ENCODE measurements around the gene STAM.

Gene STAM

DNA sequence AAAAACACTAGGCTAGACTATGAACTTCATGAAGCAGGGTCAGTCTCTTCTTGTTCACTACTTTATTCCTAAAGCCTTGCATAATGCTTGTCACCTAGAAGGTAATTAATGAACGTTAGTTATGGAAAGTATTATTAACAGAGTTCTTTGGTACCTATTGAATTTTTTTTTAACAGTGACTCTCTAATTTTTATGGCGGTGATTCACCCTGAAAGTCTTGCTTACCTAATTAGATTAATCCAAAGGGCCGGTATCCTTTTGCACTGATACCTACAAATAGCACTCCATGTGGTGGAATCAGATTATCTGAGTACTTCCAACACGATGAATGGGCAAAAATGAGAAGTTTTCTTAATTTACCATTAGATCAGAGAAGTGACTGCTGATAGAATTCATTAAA, 31.7 kb downstream of the STAM start:
- TF ChIP-seq PRDM10 (tag by site-specific recombination; IDR thresholded peaks at IDR 0.05): peak; percentile 53; the same call in 1 of the 2 replicates
- TF ChIP-seq ZBTB48 (tag by site-specific recombination; IDR thresholded peaks at IDR 0.05): no peak
- ChIA-PET POLR2A (no interaction called here), CTCF (interaction anchor here (1.5 kb wide), 1 partner anchor 61 kb away, joined by 3 read pairs; no protein-coding TSS in a partner anchor)
- Histone ChIP-seq H3K4me3 (ENCODE audit: low read depth, low read length) (no peak overlapping the region), H3K36me3 (ENCODE audit: control insufficient read depth in 2 of 2, insufficient read depth in 1 of 2, low read length in 2 of 2) (peaks cover 0 to 1% of the 10 kb centered on the region in 2 experiments; a peak in 1 of 3 replicates), H3K27ac (ENCODE audit: extremely low read depth, low read depth, low read length) (no peak overlapping the region), H3K9me3 (ENCODE audit: control insufficient read depth, insufficient read depth, low read depth, low read length) (no peaks in the 10 kb centered on the region), H3K4me1 (ENCODE audit: control insufficient read depth, insufficient read depth, low read length) (peaks cover 8% of the 10 kb centered on the region; the same call in 1 of the 2 replicates)

DNA sequence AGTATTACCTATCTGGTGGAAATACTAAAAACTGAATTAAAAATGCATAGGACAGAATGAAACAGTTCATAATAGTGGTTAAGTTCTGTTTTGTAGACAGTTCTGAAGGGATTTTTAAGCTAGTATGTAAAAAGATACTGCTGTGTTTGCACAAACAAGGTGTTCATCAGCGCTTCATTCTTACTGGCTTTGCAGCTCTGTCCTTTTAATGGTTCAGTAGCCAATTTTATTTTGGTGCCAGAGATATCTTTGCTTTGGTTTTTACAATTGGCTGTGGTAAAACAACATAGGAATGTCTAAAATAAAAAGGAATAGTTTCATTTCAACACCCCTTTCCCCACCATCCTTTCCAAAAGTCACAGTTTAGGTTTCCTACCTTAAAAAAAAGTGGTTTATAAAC, 33.0 kb downstream of the STAM start:
- Histone ChIP-seq H3K9me3 (ENCODE audit: control insufficient read depth, insufficient read depth, low read depth, low read length) (no peaks in the 10 kb centered on the region), H3K36me3 (ENCODE audit: control insufficient read depth in 2 of 2, insufficient read depth in 1 of 2, low read length in 2 of 2) (peaks cover 0 to 2% of the 10 kb centered on the region in 2 experiments; a peak in 1 of 3 replicates), H3K4me3 (ENCODE audit: low read depth, low read length) (no peak overlapping the region), H3K4me1 (ENCODE audit: control insufficient read depth, insufficient read depth, low read length) (peaks cover 3% of the 10 kb centered on the region; the same call in 1 of the 2 replicates), H3K27ac (ENCODE audit: extremely low read depth, low read depth, low read length) (no peak overlapping the region)
- POLR2A ChIA-PET: no interaction called here
- CTCF ChIA-PET: interaction anchor here (0.6 kb wide), 1 partner anchor 79 kb away, joined by 3 read pairs; no protein-coding TSS in a partner anchor
- no peak for TF ChIP-seq SALL2 (tag by site-specific recombination; IDR thresholded peaks at IDR 0.05; ENCODE audit: borderline replicate concordance)
- TF ChIP-seq ZFP37 (tag by site-specific recombination; IDR thresholded peaks at IDR 0.05): no peak
- TF ChIP-seq ZNF473 (tag by site-specific recombination; IDR thresholded peaks at IDR 0.05): no peak
- no peak for TF ChIP-seq PRDM2 (tag by site-specific recombination; IDR thresholded peaks at IDR 0.05; ENCODE audit: borderline replicate concordance)
- no peak for TF ChIP-seq ZNF837 (tag by site-specific recombination; IDR thresholded peaks at IDR 0.05)
- TF ChIP-seq ZNF391 (tag by site-specific recombination; IDR thresholded peaks at IDR 0.05; ENCODE audit: borderline replicate concordance, low read depth): no peak
- TF ChIP-seq ZNF248 (tag by site-specific recombination; IDR thresholded peaks at IDR 0.05): no peak
- no peak for TF ChIP-seq ZNF626 (tag by site-specific recombination; IDR thresholded peaks at IDR 0.05)
- no peak for TF ChIP-seq ZNF600 (tag by site-specific recombination; IDR thresholded peaks at IDR 0.05)
- no peak for TF ChIP-seq ZNF624 (tag by site-specific recombination; IDR thresholded peaks at IDR 0.05)
- TF ChIP-seq TSHZ1 (tag by site-specific recombination; IDR thresholded peaks at IDR 0.05; ENCODE audit: borderline replicate concordance): no peak
- TF ChIP-seq ZEB2 (tag by site-specific recombination; IDR thresholded peaks at IDR 0.05): no peak
- no peak for TF ChIP-seq OSR2 (tag by site-specific recombination; IDR thresholded peaks at IDR 0.05)
- no peak for TF ChIP-seq ZNF280D (tag by site-specific recombination; IDR thresholded peaks at IDR 0.05)
